Upper lobe of right lung (tissue), 1 donor: ENCODE results near the gene E2F6. TPM values are rescaled to one million over a fixed set of nuclear protein-coding genes. Genes with fewer than 3 reads are reported as not detected.

Source experiments
- ATAC-seq: fragments of 200-7000 bp; cut with Tn5 transposase; one replicate; pipeline ENCODE4 v1.9.1; 2020; ENCODE audit warnings: mild to moderate bottlenecking, moderate library complexity
- DNase-seq: peaks from one replicate; pipeline ENCODE4 v3.0.0-alpha.2; 2020
- H3K27ac ChIP-seq: fragments of 200-600 bp; one replicate; pipeline ENCODE4 v1.8.0; 2022
- H3K27me3 ChIP-seq: fragments of 200-600 bp; one replicate; pipeline ENCODE4 v1.8.0; 2022; ENCODE audit warnings: mild to moderate bottlenecking
- H3K36me3 ChIP-seq: fragments of 200-600 bp; one replicate; pipeline ENCODE4 v1.8.0; 2022
- H3K4me1 ChIP-seq: fragments of 200-600 bp; one replicate; pipeline ENCODE4 v1.8.0; 2022
- H3K4me3 ChIP-seq: fragments of 200-600 bp; one replicate; pipeline ENCODE4 v1.8.0; 2022; ENCODE audit warnings: mild to moderate bottlenecking
- H3K9me3 ChIP-seq: fragments of 200-600 bp; one replicate; pipeline ENCODE4 v1.8.0; 2022
- CTCF ChIP-seq: fragments of 200-600 bp; IDR thresholded peaks from one replicate; pipeline ENCODE4 v1.8.0; 2022; ENCODE audit warnings: antibody characterized with exemption
- intact Hi-C: fragments of 100-400 bp; cut with DNase I; formaldehyde crosslinking; loops from one replicate; pipeline ENCODE4 v1.11.0; 2022
- long read RNA-seq: library from polyadenylated mRNA; unstranded; transcript quantifications from one replicate; pipeline ENCODE4 v2.0.0, GENCODE V29; 2021
- total RNA-seq: library from RNA; stranded (reverse); fragmentation: NEBNext Ultra II Directional; extraction: Animal tissue kit (Norgen Biotek cat#: 25700); gene quantifications from one replicate; pipeline ENCODE4 v1.2.1, GENCODE V29; 2021
- donor health status: DM: no; HTN: yes; CAD: no; lungs with severe emphysema.

E2F6 gene
- 14.5 TPM for total RNA-seq
- long read RNA-seq, transcript E2F6-202 (7 exons, 3,218 nt): major isoform, 5 of 12 reads
- long read RNA-seq, partial matches to known transcripts: 2 of 12 reads
- long read RNA-seq, other reads (novel, unspliced or antisense): 1 of 12 reads

- H3K27ac ChIP-seq: peak within 1 kb of the TSS; percentile 93
- TF ChIP-seq CTCF: no peak
- intact Hi-C loops: no loop called here
- peak within 1 kb of the TSS; percentile 80 for H3K4me3 ChIP-seq
- no peaks in the 10 kb centered on the region for H3K27me3 ChIP-seq
- H3K36me3 ChIP-seq: no peaks in the 10 kb centered on the region
- peaks cover 22% of the 10 kb centered on the region for H3K4me1 ChIP-seq
- ATAC-seq (peak; percentile 98), DNase-seq (peak; percentile 96)
- H3K9me3 ChIP-seq: no peaks in the 10 kb centered on the region
Measured at GRCh38 chr2:11465485-11466306, at the start of gene E2F6. E2F6 (minus strand) TSS chr2:11466161; CDS start chr2:11465879, 282 bp downstream.

GRCh38 chr2:11515490-11515981, 49.6 kb upstream of the E2F6 start:
- Histone ChIP-seq H3K4me3 (no peak overlapping the region), H3K4me1 (no peaks in the 10 kb centered on the region), H3K9me3 (peaks cover 4% of the 10 kb centered on the region), H3K36me3 (no peaks in the 10 kb centered on the region), H3K27me3 (no peaks in the 10 kb centered on the region), H3K27ac (no peak overlapping the region)
- peak; percentile 19 for ATAC-seq
- TF ChIP-seq CTCF: no peak
- DNase-seq: no peak
- intact Hi-C loops: no loop called here

- no peak for ATAC-seq
- no peak for TF ChIP-seq CTCF
- no peak for DNase-seq
- Histone ChIP-seq H3K9me3 (peaks cover 4% of the 10 kb centered on the region), H3K36me3 (no peaks in the 10 kb centered on the region), H3K4me3 (no peak overlapping the region), H3K4me1 (no peaks in the 10 kb centered on the region), H3K27me3 (no peaks in the 10 kb centered on the region), H3K27ac (no peak overlapping the region)
- intact Hi-C loops: no loop called here
Measured at GRCh38 chr2:11514904-11515303, 48.9 kb upstream of the E2F6 start.

GRCh38 chr2:11514081-11514730, 48.2 kb upstream of the E2F6 start:
- DNase-seq: no peak
- Histone ChIP-seq H3K4me3 (no peak overlapping the region), H3K27me3 (no peaks in the 10 kb centered on the region), H3K4me1 (no peaks in the 10 kb centered on the region), H3K9me3 (peaks cover 1% of the 10 kb centered on the region), H3K36me3 (no peaks in the 10 kb centered on the region), H3K27ac (no peak overlapping the region)
- intact Hi-C loops: no loop called here
- ATAC-seq: no peak
- no peak for TF ChIP-seq CTCF

GRCh38 chr2:11513319-11513718, 47.4 kb upstream of the E2F6 start:
- TF ChIP-seq CTCF: no peak
- no peaks in the 10 kb centered on the region for H3K9me3 ChIP-seq
- intact Hi-C loops: no loop called here

More at GRCh38 chr2:11513319-11513718, 47.4 kb upstream of the E2F6 start:
- H3K4me3 ChIP-seq: no peak overlapping the region
- ATAC-seq: no peak
- DNase-seq: no peak
- H3K4me1 ChIP-seq: no peaks in the 10 kb centered on the region
- no peaks in the 10 kb centered on the region for H3K36me3 ChIP-seq
- H3K27me3 ChIP-seq: no peaks in the 10 kb centered on the region
- H3K27ac ChIP-seq: no peak overlapping the region
